Calu3 (cell line): ENCODE results near the gene SH2D3C. TPM values are rescaled to one million over a fixed set of nuclear protein-coding genes. Genes with fewer than 3 reads are reported as not detected.
A peak's percentile ranks its signal among the peaks of the same experiment; 100 is the strongest.

ENCODE experiments used
- BruUV-seq: library from RNA; stranded (reverse); fragments of 400-500 nt; replicated peaks from 2 replicates; lab custom pipeline; 2021; lab: Mats Ljungman, UMichigan
- CTCF ChIA-PET: fragments of 300-600 bp; sonication (Branson Sonifier 250); formaldehyde crosslinking; loops from one replicate; lab custom pipeline; 2022; ENCODE audit warnings: antibody characterized with exemption; lab: Charles Lee
- DNase-seq: peaks from one replicate; pipeline ENCODE4 v3.0.0; 2022
- H3K27ac Mint-ChIP-seq: one replicate; pipeline ENCODE4 v1.8.0; 2022; ENCODE audit warnings: mixed read lengths; ENCODE audit not compliant: unreplicated experiment
- H3K27me3 Mint-ChIP-seq: one replicate; pipeline ENCODE4 v1.8.0; 2022; ENCODE audit warnings: mixed read lengths; ENCODE audit not compliant: unreplicated experiment
- H3K36me3 Mint-ChIP-seq: one replicate; pipeline ENCODE4 v1.8.0; 2022; ENCODE audit warnings: mild to moderate bottlenecking, moderate library complexity, mixed read lengths; ENCODE audit not compliant: insufficient read depth, unreplicated experiment
- H3K4me1 Mint-ChIP-seq: one replicate; pipeline ENCODE4 v1.8.0; 2022; ENCODE audit warnings: mild to moderate bottlenecking, low read depth, mixed read lengths; ENCODE audit not compliant: unreplicated experiment
- H3K4me3 Mint-ChIP-seq: one replicate; pipeline ENCODE4 v1.8.0; 2022; ENCODE audit warnings: mild to moderate bottlenecking, low read depth, moderate library complexity, mixed read lengths; ENCODE audit not compliant: unreplicated experiment
- H3K9me3 Mint-ChIP-seq: one replicate; pipeline ENCODE4 v1.8.0; 2022; ENCODE audit warnings: low read depth, mixed read lengths; ENCODE audit not compliant: unreplicated experiment
- intact Hi-C: fragments of 100-400 bp; cut with micrococcal nuclease; formaldehyde crosslinking; loops from one replicate; pipeline ENCODE4 v1.10.0; 2022; ENCODE audit not compliant: unreplicated experiment
- total RNA-seq: library from RNA; stranded (reverse); gene quantifications from 2 replicates; pipeline ENCODE4 v1.2.3, GENCODE V29; 2022
- TF ChIP-seq, protein P1 (sequence below): fragments of 200-600 bp; IDR thresholded peaks from one replicate; pipeline ENCODE4 v1.8.0; 2022; ENCODE audit warnings: antibody characterized with exemption; ENCODE audit not compliant: unreplicated experiment

Gene SH2D3C
- total RNA-seq, 1 experiment from 2014 or later, result not detected

DNA sequence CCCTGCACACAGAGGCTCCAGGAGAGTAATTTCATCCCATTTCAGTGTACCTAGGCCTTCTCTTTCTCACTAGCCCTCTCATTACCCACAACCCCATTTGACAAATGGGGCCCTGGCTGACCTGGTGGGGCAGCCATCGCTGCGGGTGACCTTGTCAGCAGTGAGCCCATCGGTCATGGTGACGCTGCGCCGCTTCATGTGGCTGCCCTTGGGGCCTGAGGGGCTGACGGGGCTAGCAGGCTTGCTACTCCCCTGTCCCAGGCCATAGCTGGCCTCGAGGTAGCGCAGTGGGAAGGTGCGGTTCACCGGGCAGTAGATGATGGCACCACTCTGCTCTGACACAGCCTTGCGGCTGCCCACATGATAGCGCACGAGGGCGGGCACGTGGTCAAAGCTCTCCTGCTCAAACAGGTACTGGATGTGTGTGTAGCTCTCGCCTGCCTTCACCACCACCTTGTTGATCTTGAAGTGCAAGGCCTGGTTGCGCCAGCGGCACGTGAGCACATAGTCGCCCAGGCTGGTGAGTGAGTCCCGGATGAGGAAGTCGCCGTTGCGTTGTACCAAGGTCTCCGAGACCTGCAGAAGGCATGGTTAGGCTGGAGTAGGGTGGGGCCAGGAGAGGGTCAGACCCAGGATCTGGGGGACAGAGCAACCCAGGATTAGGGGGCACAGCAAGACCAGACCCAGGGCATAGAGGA, 29.2 kb downstream of the SH2D3C start:
- TF ChIP-seq, protein P1, sequence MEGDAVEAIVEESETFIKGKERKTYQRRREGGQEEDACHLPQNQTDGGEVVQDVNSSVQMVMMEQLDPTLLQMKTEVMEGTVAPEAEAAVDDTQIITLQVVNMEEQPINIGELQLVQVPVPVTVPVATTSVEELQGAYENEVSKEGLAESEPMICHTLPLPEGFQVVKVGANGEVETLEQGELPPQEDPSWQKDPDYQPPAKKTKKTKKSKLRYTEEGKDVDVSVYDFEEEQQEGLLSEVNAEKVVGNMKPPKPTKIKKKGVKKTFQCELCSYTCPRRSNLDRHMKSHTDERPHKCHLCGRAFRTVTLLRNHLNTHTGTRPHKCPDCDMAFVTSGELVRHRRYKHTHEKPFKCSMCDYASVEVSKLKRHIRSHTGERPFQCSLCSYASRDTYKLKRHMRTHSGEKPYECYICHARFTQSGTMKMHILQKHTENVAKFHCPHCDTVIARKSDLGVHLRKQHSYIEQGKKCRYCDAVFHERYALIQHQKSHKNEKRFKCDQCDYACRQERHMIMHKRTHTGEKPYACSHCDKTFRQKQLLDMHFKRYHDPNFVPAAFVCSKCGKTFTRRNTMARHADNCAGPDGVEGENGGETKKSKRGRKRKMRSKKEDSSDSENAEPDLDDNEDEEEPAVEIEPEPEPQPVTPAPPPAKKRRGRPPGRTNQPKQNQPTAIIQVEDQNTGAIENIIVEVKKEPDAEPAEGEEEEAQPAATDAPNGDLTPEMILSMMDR, result no peak
- H3K4me3 Mint-ChIP-seq, result no peak overlapping the region
- CTCF ChIA-PET, result no interaction called here
- intact Hi-C loops, result no loop called here
- no peaks in the 10 kb centered on the region for H3K9me3 Mint-ChIP-seq
- no peak for DNase-seq
- H3K27me3 Mint-ChIP-seq, result peaks cover 77% of the 10 kb centered on the region
- BruUV-seq, result no TSS peak
- H3K27ac Mint-ChIP-seq, result no peak overlapping the region
- H3K4me1 Mint-ChIP-seq, result no peaks in the 10 kb centered on the region
- H3K36me3 Mint-ChIP-seq, result peaks cover 5% of the 10 kb centered on the region

DNA sequence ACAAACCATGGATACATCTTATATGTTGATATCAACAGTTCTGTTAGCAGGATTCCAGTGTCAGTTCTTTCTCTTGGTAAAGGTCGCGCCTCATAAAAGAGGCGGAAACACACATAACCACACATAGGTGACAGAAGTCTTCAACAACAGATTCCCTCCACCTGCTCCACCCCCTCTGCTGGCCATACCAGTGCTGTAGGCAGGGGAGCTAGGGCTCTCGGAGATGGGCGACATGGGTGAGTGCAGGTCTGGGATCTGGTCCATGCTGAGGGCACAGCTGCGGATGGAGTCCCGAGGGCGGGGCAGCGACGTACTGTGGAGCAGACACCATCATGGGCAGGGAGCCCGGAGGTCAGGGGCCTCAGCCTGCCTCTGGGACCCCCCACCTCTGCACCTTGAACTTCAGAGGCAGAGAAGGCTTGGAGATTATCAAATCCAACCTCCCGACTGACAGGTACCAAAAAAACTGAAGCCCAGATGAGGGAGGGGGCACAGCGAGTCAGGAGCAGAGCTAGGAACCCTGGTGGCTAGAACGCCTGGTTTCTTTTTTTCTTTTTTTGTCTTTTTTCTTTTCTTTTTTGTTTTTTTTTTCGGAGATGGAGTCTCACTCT, 31.4 kb downstream of the SH2D3C start:
- TF ChIP-seq, protein P1, result no peak
- Mint-ChIP-seq H3K9me3 (no peaks in the 10 kb centered on the region), H3K4me1 (peaks cover 4% of the 10 kb centered on the region), H3K27me3 (peaks cover 65% of the 10 kb centered on the region), H3K36me3 (peaks cover 5% of the 10 kb centered on the region), H3K4me3 (no peak overlapping the region), H3K27ac (no peak overlapping the region)
- no peak for DNase-seq
- no TSS peak for BruUV-seq
- intact Hi-C loops, result no loop called here
- CTCF ChIA-PET, result interaction anchor here (0.7 kb wide), 1 partner anchor 14 kb away, joined by 4 read pairs; no protein-coding TSS in a partner anchor

GRCh38 chr9:127744398-127745110, 33.9 kb downstream of the SH2D3C start:
- Mint-ChIP-seq H3K36me3 (no peaks in the 10 kb centered on the region), H3K27me3 (peaks cover 45% of the 10 kb centered on the region), H3K4me3 (no peak overlapping the region), H3K9me3 (no peaks in the 10 kb centered on the region), H3K4me1 (peaks cover 7% of the 10 kb centered on the region), H3K27ac (no peak overlapping the region)
- TF ChIP-seq, protein P1, result no peak
- CTCF ChIA-PET, result no interaction called here
- intact Hi-C loops, result no loop called here
- DNase-seq, result no peak
- no TSS peak for BruUV-seq

- intact Hi-C loops, result no loop called here
- peak overlapping the region; percentile 15 for H3K27ac Mint-ChIP-seq
- TF ChIP-seq, protein P1, result no peak
- H3K4me1 Mint-ChIP-seq, result peaks cover 7% of the 10 kb centered on the region
- H3K36me3 Mint-ChIP-seq, result no peaks in the 10 kb centered on the region
- peak; percentile 33 for DNase-seq
- CTCF ChIA-PET, result no interaction called here
- H3K9me3 Mint-ChIP-seq, result no peaks in the 10 kb centered on the region
- BruUV-seq, result no TSS peak
- no peak overlapping the region for H3K4me3 Mint-ChIP-seq
- peaks cover 46% of the 10 kb centered on the region for H3K27me3 Mint-ChIP-seq
These were observed 35.9 kb downstream of the SH2D3C start for GRCh38 chr9:127742435-127743088.
